GM13977 (cell line): ENCODE data around the gene NCLN.

Experiments
- DNase-seq: peaks from one replicate; pipeline ENCODE4 v3.0.0; 2012; ENCODE audit warnings: low spot score
- in situ Hi-C: fragments of 300-500 bp; cut with MboI; formaldehyde crosslinking; loops from one replicate; pipeline ENCODE4 v1.12.0; 2022; ENCODE audit warnings: low sequenced_read_pairs, low pct_unique_long_range_greater_than_20kb, mixed read lengths, inconsistent platforms; ENCODE audit not compliant: unreplicated experiment
- TF ChIP-seq, protein P1 (sequence below): IDR thresholded peaks from 2 replicates; pipeline ENCODE4 v1.5.1; 2012; ENCODE audit warnings: mild to moderate bottlenecking, control low read depth; ENCODE audit not compliant: insufficient read depth; ENCODE audit errors: extremely low read depth, missing control alignments

NCLN gene

DNA sequence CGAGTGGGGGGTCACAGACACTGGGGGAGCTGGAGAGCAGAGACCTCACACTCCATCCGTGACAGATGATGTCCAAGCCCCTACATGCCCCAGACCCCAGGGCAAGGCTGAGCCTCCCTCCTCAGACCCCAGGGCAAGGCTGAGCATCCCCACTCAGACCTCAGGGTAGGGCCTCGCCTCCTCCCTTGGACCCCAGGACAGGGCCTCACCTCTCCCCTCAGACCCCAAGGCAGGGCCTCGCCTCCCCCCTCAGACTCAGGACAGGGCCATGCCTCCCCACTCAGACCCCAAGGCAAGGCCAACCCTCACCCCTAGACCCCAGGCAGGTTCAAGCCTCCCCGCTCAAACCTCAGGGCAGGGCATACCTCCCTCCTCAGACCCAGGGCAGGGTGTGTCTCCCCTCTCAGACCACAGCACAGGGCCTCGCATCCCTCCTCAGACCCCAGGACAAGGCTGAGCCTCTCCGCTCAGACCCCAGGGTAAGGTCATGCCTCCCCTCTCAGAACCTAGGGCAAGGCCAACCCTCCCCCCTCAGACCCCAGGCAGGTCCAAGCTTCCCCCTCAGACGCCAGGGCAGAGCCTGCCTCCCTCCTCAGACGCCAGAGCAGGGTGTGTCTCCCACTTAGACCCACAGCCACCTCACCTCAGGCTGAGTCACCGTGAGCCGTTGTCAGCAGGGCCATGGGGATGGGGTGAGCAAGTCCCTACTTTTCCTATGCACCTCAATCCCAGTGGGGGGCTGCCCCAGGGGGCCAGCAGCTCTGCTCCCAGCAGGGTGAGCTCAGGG, 8.8 kb upstream of the NCLN start:
- in situ Hi-C loops: no loop called here
- DNase-seq: peak; percentile 50
- TF ChIP-seq, protein P1, sequence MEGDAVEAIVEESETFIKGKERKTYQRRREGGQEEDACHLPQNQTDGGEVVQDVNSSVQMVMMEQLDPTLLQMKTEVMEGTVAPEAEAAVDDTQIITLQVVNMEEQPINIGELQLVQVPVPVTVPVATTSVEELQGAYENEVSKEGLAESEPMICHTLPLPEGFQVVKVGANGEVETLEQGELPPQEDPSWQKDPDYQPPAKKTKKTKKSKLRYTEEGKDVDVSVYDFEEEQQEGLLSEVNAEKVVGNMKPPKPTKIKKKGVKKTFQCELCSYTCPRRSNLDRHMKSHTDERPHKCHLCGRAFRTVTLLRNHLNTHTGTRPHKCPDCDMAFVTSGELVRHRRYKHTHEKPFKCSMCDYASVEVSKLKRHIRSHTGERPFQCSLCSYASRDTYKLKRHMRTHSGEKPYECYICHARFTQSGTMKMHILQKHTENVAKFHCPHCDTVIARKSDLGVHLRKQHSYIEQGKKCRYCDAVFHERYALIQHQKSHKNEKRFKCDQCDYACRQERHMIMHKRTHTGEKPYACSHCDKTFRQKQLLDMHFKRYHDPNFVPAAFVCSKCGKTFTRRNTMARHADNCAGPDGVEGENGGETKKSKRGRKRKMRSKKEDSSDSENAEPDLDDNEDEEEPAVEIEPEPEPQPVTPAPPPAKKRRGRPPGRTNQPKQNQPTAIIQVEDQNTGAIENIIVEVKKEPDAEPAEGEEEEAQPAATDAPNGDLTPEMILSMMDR: no peak

DNA sequence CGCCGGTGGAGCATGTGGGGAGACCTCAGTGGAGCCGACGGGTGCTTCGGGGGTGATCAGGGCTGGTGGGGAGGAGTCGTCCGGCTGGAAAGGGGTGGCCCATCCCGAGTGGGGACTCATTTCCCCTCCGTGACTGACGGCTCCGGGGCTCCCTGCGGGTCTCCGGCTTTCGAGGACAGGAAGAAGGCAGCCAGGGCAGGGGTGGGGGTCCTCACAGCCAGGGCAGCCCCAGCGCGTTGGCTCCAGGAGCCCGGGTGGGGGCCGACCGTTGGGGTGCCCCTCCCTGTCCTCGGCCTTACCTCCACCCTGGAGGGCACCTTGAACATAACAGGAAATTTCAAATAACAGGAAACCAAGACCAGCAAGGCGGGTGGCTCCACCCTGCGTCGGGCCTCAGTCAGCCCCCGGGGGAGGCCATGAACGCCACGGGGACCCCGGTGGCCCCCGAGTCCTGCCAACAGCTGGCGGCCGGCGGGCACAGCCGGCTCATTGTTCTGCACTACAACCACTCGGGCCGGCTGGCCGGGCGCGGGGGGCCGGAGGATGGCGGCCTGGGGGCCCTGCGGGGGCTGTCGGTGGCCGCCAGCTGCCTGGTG, 7.3 kb upstream of the NCLN start, which contains the start of gene S1PR4:
Gene S1PR4, plus strand, starts transcription at position 393 of the 596 bp plus-strand sequence. Its CDS starts 24 bp downstream, at position 417.
- TF ChIP-seq, protein P1: no peak
- in situ Hi-C loops: no loop called here
- DNase-seq: peak; percentile 81

DNA sequence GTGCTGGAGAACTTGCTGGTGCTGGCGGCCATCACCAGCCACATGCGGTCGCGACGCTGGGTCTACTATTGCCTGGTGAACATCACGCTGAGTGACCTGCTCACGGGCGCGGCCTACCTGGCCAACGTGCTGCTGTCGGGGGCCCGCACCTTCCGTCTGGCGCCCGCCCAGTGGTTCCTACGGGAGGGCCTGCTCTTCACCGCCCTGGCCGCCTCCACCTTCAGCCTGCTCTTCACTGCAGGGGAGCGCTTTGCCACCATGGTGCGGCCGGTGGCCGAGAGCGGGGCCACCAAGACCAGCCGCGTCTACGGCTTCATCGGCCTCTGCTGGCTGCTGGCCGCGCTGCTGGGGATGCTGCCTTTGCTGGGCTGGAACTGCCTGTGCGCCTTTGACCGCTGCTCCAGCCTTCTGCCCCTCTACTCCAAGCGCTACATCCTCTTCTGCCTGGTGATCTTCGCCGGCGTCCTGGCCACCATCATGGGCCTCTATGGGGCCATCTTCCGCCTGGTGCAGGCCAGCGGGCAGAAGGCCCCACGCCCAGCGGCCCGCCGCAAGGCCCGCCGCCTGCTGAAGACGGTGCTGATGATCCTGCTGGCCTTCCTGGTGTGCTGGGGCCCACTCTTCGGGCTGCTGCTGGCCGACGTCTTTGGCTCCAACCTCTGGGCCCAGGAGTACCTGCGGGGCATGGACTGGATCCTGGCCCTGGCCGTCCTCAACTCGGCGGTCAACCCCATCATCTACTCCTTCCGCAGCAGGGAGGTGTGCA, 6.6 kb upstream of the NCLN start:
- in situ Hi-C loops: no loop called here
- DNase-seq: peak; percentile 64
- TF ChIP-seq, protein P1: no peak

DNA sequence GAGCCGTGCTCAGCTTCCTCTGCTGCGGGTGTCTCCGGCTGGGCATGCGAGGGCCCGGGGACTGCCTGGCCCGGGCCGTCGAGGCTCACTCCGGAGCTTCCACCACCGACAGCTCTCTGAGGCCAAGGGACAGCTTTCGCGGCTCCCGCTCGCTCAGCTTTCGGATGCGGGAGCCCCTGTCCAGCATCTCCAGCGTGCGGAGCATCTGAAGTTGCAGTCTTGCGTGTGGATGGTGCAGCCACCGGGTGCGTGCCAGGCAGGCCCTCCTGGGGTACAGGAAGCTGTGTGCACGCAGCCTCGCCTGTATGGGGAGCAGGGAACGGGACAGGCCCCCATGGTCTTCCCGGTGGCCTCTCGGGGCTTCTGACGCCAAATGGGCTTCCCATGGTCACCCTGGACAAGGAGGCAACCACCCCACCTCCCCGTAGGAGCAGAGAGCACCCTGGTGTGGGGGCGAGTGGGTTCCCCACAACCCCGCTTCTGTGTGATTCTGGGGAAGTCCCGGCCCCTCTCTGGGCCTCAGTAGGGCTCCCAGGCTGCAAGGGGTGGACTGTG, 5.9 kb upstream of the NCLN start:
- DNase-seq: peak; percentile 55
- in situ Hi-C loops: no loop called here
- TF ChIP-seq, protein P1: no peak

DNA sequence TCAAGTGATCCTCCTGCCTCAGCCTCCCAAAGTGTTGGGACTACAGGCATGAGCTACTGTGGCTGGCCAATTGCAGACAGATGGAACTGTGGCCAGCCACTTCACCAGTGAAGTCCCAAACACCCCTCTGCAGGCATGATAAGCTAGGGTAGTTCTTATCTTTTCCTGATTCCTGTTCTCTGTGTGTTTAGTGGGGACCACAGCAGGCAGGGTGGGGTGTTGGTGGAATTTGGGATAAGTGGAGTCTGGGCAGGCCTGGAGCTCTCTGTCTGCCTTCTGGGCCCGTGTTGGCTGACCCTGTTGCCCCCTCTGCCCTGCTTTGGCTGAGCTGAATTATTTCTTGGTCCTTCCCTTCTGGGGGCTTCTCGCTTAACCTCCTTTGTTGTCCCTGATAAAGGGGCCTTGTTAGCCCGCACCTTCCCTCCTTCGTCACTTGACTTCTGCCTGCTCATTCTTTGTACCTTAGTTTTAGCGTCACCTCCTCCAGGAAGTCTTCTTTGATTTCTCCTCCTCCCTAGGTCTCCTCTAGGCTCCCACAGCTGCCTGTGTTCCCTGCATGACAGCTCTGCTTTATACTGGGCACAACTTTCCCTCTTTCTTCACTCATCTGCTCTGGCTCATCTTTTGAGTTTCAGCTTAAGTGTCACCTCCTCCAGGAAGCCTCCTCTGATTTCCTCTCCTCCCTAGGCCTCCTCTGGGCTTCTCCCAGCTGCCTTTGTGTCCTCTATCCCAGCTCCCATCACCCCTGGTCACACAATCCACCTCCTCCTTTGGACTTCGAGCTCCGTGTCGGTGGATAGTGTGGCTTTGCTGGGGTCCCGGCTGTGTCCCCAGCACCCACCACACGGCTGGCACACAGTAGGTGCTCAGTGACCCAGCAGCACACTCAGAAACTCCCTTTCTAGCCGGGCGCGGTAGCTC, 1.7 kb upstream of the NCLN start:
- in situ Hi-C loops: no loop called here
- TF ChIP-seq, protein P1: no peak
- DNase-seq: no peak
